Right lung (tissue), 5 donors: ENCODE results near the gene DDX3X. TPM values are rescaled to one million over a fixed set of nuclear protein-coding genes. Genes with fewer than 3 reads are reported as not detected.
"Not testable (repeated sequence)": the region's sequence is repeated elsewhere in the genome, so short reads cannot be mapped to it uniquely, and the experiment has no call there.

ENCODE experiments used
- DNase-seq, 2 donors: peaks; one replicate each; pipeline ENCODE4 v3.0.0-alpha.2; 2013
- polyA plus RNA-seq, 5 donors: library from polyadenylated mRNA; unstranded; fragments of 120-200 nt; gene quantifications; one replicate each; pipeline versions ENCODE4 v1.2.1 to v1.2.3, GENCODE V29; 2013; ENCODE audit warnings: inconsistent platforms in 1 of 5, low replicate concordance in 1 of 5; ENCODE audit not compliant: insufficient read length in 5 of 5, insufficient read depth in 1 of 5

DDX3X gene
- polyA plus RNA-seq, 5 donors, result 213 to 366 (median 268) TPM

- no peak for DNase-seq
These were observed 18.4 kb downstream of the DDX3X start for GRCh38 chrX:41352329-41352838.

GRCh38 chrX:41353985-41354384 lies 20.0 kb downstream of the DDX3X start:
- DNase-seq, result no peak

- no peak for DNase-seq
These were observed 35.2 kb downstream of the DDX3X start for GRCh38 chrX:41369152-41369551.

- DNase-seq, result not testable (repeated sequence)
These were observed 37.6 kb downstream of the DDX3X start for GRCh38 chrX:41371575-41371974.

- no peak for DNase-seq
These were observed 40.1 kb downstream of the DDX3X start for GRCh38 chrX:41373989-41374606.

GRCh38 chrX:41377624-41378023 lies 43.7 kb downstream of the DDX3X start:
- DNase-seq, result no peak

- no peak for DNase-seq
These were observed 47.7 kb downstream of the DDX3X start for GRCh38 chrX:41381685-41382084.

GRCh38 chrX:41382714-41383645 lies 49.0 kb downstream of the DDX3X start:
- DNase-seq, result no peak

GRCh38 chrX:41384051-41384705 lies 50.2 kb downstream of the DDX3X start:
- peak; percentile 8 to 40 for DNase-seq

- no peak for DNase-seq
These were observed 52.4 kb downstream of the DDX3X start for GRCh38 chrX:41386222-41386990.

- no peak for DNase-seq
These were observed 54.6 kb downstream of the DDX3X start for GRCh38 chrX:41388543-41388942.

GRCh38 chrX:41389311-41389888 lies 55.4 kb downstream of the DDX3X start:
- DNase-seq, result no peak

GRCh38 chrX:41390576-41390975 lies 56.6 kb downstream of the DDX3X start:
- not testable (repeated sequence) for DNase-seq

- DNase-seq, result no peak
These were observed 57.6 kb downstream of the DDX3X start for GRCh38 chrX:41391606-41392005.

GRCh38 chrX:41394293-41394692 lies 60.3 kb downstream of the DDX3X start:
- DNase-seq, result no peak

GRCh38 chrX:41397219-41397618 lies 63.3 kb downstream of the DDX3X start:
- no peak for DNase-seq

- DNase-seq, result no peak
These were observed 63.8 kb downstream of the DDX3X start for GRCh38 chrX:41397768-41398167.

- not testable (repeated sequence) for DNase-seq
These were observed 68.6 kb downstream of the DDX3X start for GRCh38 chrX:41402556-41402955.

- DNase-seq, result no peak
These were observed 71.6 kb downstream of the DDX3X start for GRCh38 chrX:41405551-41405950.

GRCh38 chrX:41406201-41406600 lies 72.2 kb downstream of the DDX3X start:
- DNase-seq, result no peak

- DNase-seq, result no peak
These were observed 73.9 kb downstream of the DDX3X start for GRCh38 chrX:41407816-41408215.
